Activated B cell treated with CpG ODN at 0.5 μM for 24 hours (primary cell): ENCODE data around the gene NUMBL. TPM values are rescaled to one million over a fixed set of nuclear protein-coding genes. Genes with fewer than 3 reads are reported as not detected.

Experiments used
- ATAC-seq: fragments of 200-7000 bp; cut with Tn5 transposase; one replicate; pipeline ENCODE4 v1.10.0; 2021; ENCODE audit warnings: low read depth, mild to moderate bottlenecking, moderate library complexity
- CTCF ChIA-PET: fragments of 350-600 bp; sonication (Branson Sonifier 250); formaldehyde crosslinking; loops from one replicate; lab custom pipeline; 2021; ENCODE audit warnings: antibody characterized with exemption; lab: Charles Lee
- POLR2A ChIA-PET: fragments of 350-600 bp; sonication (Branson Sonifier 250); formaldehyde crosslinking; loops from one replicate; lab custom pipeline; 2021; ENCODE audit warnings: antibody characterized with exemption; lab: Charles Lee
- DNase-seq: peaks from one replicate; pipeline ENCODE4 v3.0.0; 2022
- H3K27ac Mint-ChIP-seq: one replicate; pipeline ENCODE4 v1.8.0; 2020; ENCODE audit warnings: mixed read lengths
- H3K27me3 Mint-ChIP-seq: one replicate; pipeline ENCODE4 v1.8.0; 2021; ENCODE audit warnings: mixed read lengths
- H3K36me3 Mint-ChIP-seq: one replicate; pipeline ENCODE4 v1.8.0; 2021; ENCODE audit warnings: low read depth, mixed read lengths
- H3K4me1 Mint-ChIP-seq: one replicate; pipeline ENCODE4 v1.8.0; 2021; ENCODE audit warnings: mixed read lengths
- H3K4me3 Mint-ChIP-seq: one replicate; pipeline ENCODE4 v1.8.0; 2020; ENCODE audit warnings: mild to moderate bottlenecking, mixed read lengths
- H3K9me3 Mint-ChIP-seq: one replicate; pipeline ENCODE4 v1.8.0; 2020; ENCODE audit warnings: mixed read lengths
- intact Hi-C: fragments of 100-400 bp; cut with micrococcal nuclease; formaldehyde crosslinking; loops from one replicate; pipeline ENCODE4 v1.15.1; 2024
- total RNA-seq: library from RNA; stranded (reverse); gene quantifications from 2 replicates; pipeline ENCODE4 v1.2.3, GENCODE V29; 2022
- TF ChIP-seq, protein P1 (sequence below): fragments of 200-600 bp; IDR thresholded peaks from one replicate; pipeline ENCODE4 v1.8.0; 2022; ENCODE audit warnings: antibody characterized with exemption, mild to moderate bottlenecking

The NUMBL gene
- total RNA-seq, 1 donor from 2014 or later = 11.8 TPM

DNA sequence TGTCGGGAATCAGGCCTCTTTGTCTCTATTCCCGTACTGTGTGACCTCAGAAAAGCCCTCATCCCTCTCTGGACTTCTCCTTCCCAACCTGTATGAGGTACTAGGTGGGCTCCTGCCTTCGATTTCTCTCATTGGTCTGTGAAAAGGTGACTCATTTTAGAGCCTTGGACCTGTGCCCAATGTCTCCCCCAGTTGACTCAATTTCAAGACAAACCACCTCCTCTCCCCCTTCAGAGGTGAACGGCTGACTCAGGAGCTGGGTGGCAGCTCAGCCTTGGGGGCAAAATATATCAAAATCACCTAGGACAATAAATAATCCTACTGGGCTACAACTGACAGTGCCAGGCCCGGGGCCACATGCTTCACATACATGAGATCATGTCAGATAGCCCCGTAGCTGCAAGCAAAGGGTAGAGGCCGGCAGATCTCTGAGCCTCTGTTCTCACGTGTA is 25.6 kb upstream of the NUMBL start:
- ATAC-seq = no peak
- CTCF ChIA-PET = interaction anchor here (1.0 to 1.8 kb wide), 4 partner anchors 53 to 96 kb away, joined by 3 to 8 read pairs (median 4); no protein-coding TSS in a partner anchor
- peak; percentile 26 for DNase-seq
- Mint-ChIP-seq H3K4me1 (peaks cover 62% of the 10 kb centered on the region), H3K27ac (peak overlapping the region; percentile 95), H3K36me3 (peaks cover 36% of the 10 kb centered on the region), H3K27me3 (no peaks in the 10 kb centered on the region), H3K9me3 (no peaks in the 10 kb centered on the region), H3K4me3 (peak overlapping the region; percentile 90)
- TF ChIP-seq, protein P1, sequence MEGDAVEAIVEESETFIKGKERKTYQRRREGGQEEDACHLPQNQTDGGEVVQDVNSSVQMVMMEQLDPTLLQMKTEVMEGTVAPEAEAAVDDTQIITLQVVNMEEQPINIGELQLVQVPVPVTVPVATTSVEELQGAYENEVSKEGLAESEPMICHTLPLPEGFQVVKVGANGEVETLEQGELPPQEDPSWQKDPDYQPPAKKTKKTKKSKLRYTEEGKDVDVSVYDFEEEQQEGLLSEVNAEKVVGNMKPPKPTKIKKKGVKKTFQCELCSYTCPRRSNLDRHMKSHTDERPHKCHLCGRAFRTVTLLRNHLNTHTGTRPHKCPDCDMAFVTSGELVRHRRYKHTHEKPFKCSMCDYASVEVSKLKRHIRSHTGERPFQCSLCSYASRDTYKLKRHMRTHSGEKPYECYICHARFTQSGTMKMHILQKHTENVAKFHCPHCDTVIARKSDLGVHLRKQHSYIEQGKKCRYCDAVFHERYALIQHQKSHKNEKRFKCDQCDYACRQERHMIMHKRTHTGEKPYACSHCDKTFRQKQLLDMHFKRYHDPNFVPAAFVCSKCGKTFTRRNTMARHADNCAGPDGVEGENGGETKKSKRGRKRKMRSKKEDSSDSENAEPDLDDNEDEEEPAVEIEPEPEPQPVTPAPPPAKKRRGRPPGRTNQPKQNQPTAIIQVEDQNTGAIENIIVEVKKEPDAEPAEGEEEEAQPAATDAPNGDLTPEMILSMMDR = no peak
- POLR2A ChIA-PET = interaction anchor here (0.6 to 2.4 kb wide), 16 partner anchors 25 to 548 kb away, joined by 3 to 53 read pairs (median 8); partner anchors contain the start of genes ACTMAP, EGLN2, HNRNPUL1 and NUMBL
- intact Hi-C loops = loop anchor here (1.0 to 10.0 kb wide), 8 partner anchors 26 to 636 kb away; partner anchors contain the start of genes ACTMAP, NUMBL and TGFB1

DNA sequence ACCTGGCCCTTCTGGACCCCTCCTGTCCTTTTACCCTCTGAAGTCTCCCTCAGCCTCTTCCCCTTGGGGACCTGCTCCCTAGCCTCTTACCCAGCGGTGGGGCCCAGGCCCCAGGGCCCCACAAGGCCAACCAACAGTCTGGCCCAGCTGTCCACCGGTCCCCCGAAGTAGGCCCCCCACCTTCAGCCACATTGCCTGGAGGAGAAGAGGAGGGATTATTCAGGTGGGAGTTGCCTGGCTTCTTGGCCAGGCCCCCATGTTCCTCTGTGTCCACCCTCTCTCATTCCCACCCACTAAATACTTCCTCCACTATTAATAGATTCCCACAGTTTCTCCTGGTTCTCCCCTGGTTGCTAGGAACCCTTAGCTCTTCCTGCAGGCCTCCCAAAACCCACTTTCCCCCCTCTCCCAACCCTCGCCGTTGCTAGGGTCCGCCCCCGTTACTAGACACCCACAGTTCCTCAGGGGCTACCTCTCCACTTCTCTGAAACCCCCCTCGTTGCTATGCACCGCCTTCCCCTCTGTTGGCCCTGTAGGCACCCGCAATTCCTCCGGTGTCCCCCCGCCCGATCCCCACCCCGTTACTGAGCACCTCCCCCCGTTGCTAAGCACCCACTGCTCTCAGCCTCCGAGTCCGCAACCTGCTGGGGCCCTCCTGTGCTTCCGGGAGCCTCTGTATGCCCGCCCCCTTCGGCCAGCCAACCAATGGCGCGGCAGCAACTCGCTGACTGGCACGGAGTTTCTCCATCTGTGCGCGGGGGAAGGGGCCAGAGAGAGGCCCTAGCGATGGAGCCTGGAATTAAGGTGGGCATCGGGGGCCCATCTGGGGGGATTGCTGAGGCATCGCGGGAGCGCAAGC is 24.2 kb upstream of the NUMBL start:
- TF ChIP-seq, protein P1 = no peak
- Mint-ChIP-seq H3K36me3 (peaks cover 34% of the 10 kb centered on the region), H3K9me3 (no peaks in the 10 kb centered on the region), H3K4me3 (peak overlapping the region; percentile 90), H3K27me3 (no peaks in the 10 kb centered on the region), H3K27ac (peak overlapping the region; percentile 95), H3K4me1 (peaks cover 51% of the 10 kb centered on the region)
- DNase-seq = peak; percentile 90
- peak; percentile 70 for ATAC-seq
- ChIA-PET POLR2A (interaction anchor here (1.2 kb wide), 1 partner anchor 64 kb away, joined by 7 read pairs; no protein-coding TSS in a partner anchor), CTCF (no interaction called here)
- intact Hi-C loops = loop anchor here (1.0 to 10.0 kb wide), 5 partner anchors 32 to 638 kb away; partner anchors contain the start of genes C19orf47, PLD3 and TGFB1

DNA sequence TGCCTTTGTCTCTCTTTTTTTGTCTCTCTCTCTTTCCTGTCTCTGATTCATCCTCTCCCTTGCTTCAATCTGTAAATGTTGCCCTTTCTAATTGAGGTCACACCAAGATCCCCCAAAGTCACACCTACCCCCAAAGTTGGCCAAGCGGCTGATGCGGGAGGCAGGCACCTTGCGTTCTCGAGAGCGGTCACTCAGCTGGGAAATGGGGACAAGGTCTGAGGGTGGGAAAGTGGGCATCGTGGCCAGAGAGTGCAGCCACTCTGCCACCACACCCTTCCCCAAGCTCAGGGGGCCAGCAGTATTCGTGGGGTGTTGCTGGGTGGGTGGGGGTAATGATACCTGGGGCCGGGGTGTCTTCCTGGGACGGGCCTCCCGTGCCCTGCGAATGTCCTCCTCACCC is 23.5 kb upstream of the NUMBL start:
- POLR2A ChIA-PET = interaction anchor here (1.2 kb wide), 2 partner anchors 23 to 65 kb away, joined by 3 to 7 read pairs; no protein-coding TSS in a partner anchor
- ATAC-seq = no peak
- no peaks in the 10 kb centered on the region for H3K27me3 Mint-ChIP-seq
- H3K4me3 Mint-ChIP-seq = peak overlapping the region; percentile 90
- intact Hi-C loops = loop anchor here (10.0 kb wide), 1 partner anchor 99 kb away; no protein-coding TSS in a partner anchor
- H3K27ac Mint-ChIP-seq = peak overlapping the region; percentile 46
- H3K9me3 Mint-ChIP-seq = no peaks in the 10 kb centered on the region
- peaks cover 44% of the 10 kb centered on the region for H3K4me1 Mint-ChIP-seq
- CTCF ChIA-PET = no interaction called here
- H3K36me3 Mint-ChIP-seq = peaks cover 39% of the 10 kb centered on the region
- DNase-seq = no peak
- TF ChIP-seq, protein P1 = no peak

DNA sequence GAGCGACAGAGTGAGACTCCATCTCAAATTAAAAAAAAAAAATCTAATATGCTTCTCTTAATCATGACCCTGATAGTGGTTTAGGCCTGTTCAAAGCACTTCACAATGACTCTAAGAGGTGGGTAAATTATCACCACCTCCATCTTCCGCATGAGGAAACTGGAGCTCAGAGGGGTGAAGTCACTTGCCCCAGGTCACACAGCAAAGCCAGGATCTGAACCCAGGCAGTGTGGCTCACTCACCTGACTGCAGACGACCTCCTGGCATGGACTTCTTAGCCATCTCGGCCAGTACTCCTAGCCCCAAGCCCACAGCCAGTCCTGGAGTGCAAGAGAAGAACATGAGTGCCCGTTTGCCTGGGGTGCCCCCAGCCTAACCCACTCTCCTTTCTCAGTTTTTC is 19.4 kb upstream of the NUMBL start:
- TF ChIP-seq, protein P1 = no peak
- no peak overlapping the region for H3K4me3 Mint-ChIP-seq
- CTCF ChIA-PET = no interaction called here
- no peak overlapping the region for H3K27ac Mint-ChIP-seq
- H3K27me3 Mint-ChIP-seq = no peaks in the 10 kb centered on the region
- peaks cover 12% of the 10 kb centered on the region for H3K4me1 Mint-ChIP-seq
- intact Hi-C loops = loop anchor here (10.0 kb wide), 1 partner anchor 95 kb away; no protein-coding TSS in a partner anchor
- POLR2A ChIA-PET = interaction anchor here (0.7 kb wide), 2 partner anchors 12 to 109 kb away, joined by 3 read pairs; no protein-coding TSS in a partner anchor
- H3K36me3 Mint-ChIP-seq = peaks cover 61% of the 10 kb centered on the region
- no peaks in the 10 kb centered on the region for H3K9me3 Mint-ChIP-seq
- DNase-seq (no peak), ATAC-seq (no peak)
